HepG2 (cell line): Measurements from ENCODE around the gene TUBG2. TPM values are rescaled to one million over a fixed set of nuclear protein-coding genes. Genes with fewer than 3 reads are reported as not detected.

Source experiments
- BATF2 ChIP-seq: sonication (generic); formaldehyde crosslinking; IDR thresholded peaks from 2 replicates; pipeline ENCODE4 v1.8.0; 2022; ENCODE audit warnings: mild to moderate bottlenecking, missing genetic modification reagents, moderate library complexity
- CCAR2 ChIP-seq: fragments of 200-400 bp; formaldehyde crosslinking; optimal IDR thresholded peaks from 2 replicates; pipeline ENCODE3; 2018; ENCODE audit warnings: low read depth, mild to moderate bottlenecking, low read length, moderate library complexity
- CEBPG ChIP-seq: IDR thresholded peaks from 2 replicates; pipeline ENCODE4 v1.6.1; 2016
- HIVEP1 ChIP-seq: sonication (generic); formaldehyde crosslinking; IDR thresholded peaks from 2 replicates; pipeline ENCODE4 v1.4.0; 2020; ENCODE audit warnings: mild to moderate bottlenecking, missing genetic modification reagents
- HNF1B ChIP-seq: sonication (generic); formaldehyde crosslinking; IDR thresholded peaks from 2 replicates; pipeline ENCODE4 v1.5.1; 2020; ENCODE audit warnings: mild to moderate bottlenecking, moderate library complexity, missing genetic modification reagents
- JARID2 ChIP-seq: sonication (generic); formaldehyde crosslinking; IDR thresholded peaks from 2 replicates; pipeline ENCODE4 v1.8.1; 2023; ENCODE audit warnings: missing genetic modification reagents, inconsistent platforms; ENCODE audit not compliant: insufficient replicate concordance
- KLF6 ChIP-seq: IDR thresholded peaks from 2 replicates; pipeline ENCODE4 v1.8.0; 2016; ENCODE audit warnings: missing biosample characterization, missing genetic modification reagents
- NFKBIZ ChIP-seq: IDR thresholded peaks from 2 replicates; pipeline ENCODE4 v1.6.1; 2018; ENCODE audit warnings: missing genetic modification reagents, missing compliant biosample characterization
- PRDM15 ChIP-seq: sonication (generic); formaldehyde crosslinking; IDR thresholded peaks from 2 replicates; pipeline ENCODE4 v1.4.0; 2020; ENCODE audit warnings: missing genetic modification reagents
- RAD21 ChIP-seq: fragments of 450-650 bp; formaldehyde crosslinking; IDR thresholded peaks from 2 replicates; pipeline ENCODE4 v1.5.0; 2020; ENCODE audit warnings: mild to moderate bottlenecking
- RBM39 ChIP-seq: fragments of 200-400 bp; formaldehyde crosslinking; IDR thresholded peaks from one replicate; pipeline ENCODE4 v1.6.1; 2018; ENCODE audit warnings: antibody characterized with exemption, mild to moderate bottlenecking, low read depth, low read length; ENCODE audit not compliant: poor library complexity, severe bottlenecking
- SETDB1 ChIP-seq: sonication (generic); formaldehyde crosslinking; IDR thresholded peaks from 2 replicates; pipeline ENCODE4 v1.5.1; 2020; ENCODE audit warnings: missing genetic modification reagents, mild to moderate bottlenecking, borderline replicate concordance
- SSRP1 ChIP-seq: IDR thresholded peaks from 2 replicates; pipeline ENCODE4 v1.6.1; 2016; ENCODE audit warnings: control low read depth
- TEAD2 ChIP-seq: sonication (generic); formaldehyde crosslinking; IDR thresholded peaks from 2 replicates; pipeline ENCODE4 v1.9.0; 2021; ENCODE audit warnings: missing genetic modification reagents
- THRA ChIP-seq: sonication (generic); formaldehyde crosslinking; IDR thresholded peaks from 2 replicates; pipeline ENCODE4 v1.4.0; 2020; ENCODE audit warnings: missing genetic modification reagents, borderline replicate concordance
- ZNF180 ChIP-seq: sonication (generic); formaldehyde crosslinking; IDR thresholded peaks from 2 replicates; pipeline ENCODE4 v1.4.0; 2020; ENCODE audit warnings: low read depth, missing genetic modification reagents, borderline replicate concordance
- ZNF589 ChIP-seq: sonication (generic); formaldehyde crosslinking; conservative IDR thresholded peaks from 2 replicates; pipeline ENCODE4 v1.8.0; 2022; ENCODE audit warnings: mild to moderate bottlenecking, moderate library complexity, missing genetic modification reagents
- ZNF768 ChIP-seq: sonication (generic); formaldehyde crosslinking; IDR thresholded peaks from 2 replicates; pipeline ENCODE4 v1.4.0; 2020; ENCODE audit warnings: missing genetic modification reagents
- ZNF781 ChIP-seq: sonication (generic); formaldehyde crosslinking; IDR thresholded peaks from 2 replicates; pipeline ENCODE4 v1.5.1; 2020; ENCODE audit warnings: borderline replicate concordance, mild to moderate bottlenecking, missing genetic modification reagents; ENCODE audit errors: not compliant biosample characterization
- ZSCAN20 ChIP-seq: sonication (generic); formaldehyde crosslinking; IDR thresholded peaks from 2 replicates; pipeline ENCODE4 v1.4.0; 2020; ENCODE audit warnings: missing genetic modification reagents, mild to moderate bottlenecking, borderline replicate concordance
- ZSCAN21 ChIP-seq: sonication (generic); formaldehyde crosslinking; IDR thresholded peaks from 2 replicates; pipeline ENCODE4 v1.8.0; 2022; ENCODE audit warnings: mild to moderate bottlenecking, missing genetic modification reagents, moderate library complexity, borderline replicate concordance
- ZSCAN29 ChIP-seq: sonication (generic); formaldehyde crosslinking; conservative IDR thresholded peaks from 2 replicates; pipeline ENCODE4 v1.4.0; 2020; ENCODE audit warnings: mild to moderate bottlenecking, missing genetic modification reagents
- polyA plus RNA-seq, 8 experiments: library from polyadenylated mRNA; depleted of rRNA in 3 of 8; stranded (reverse) in 7 of 8; unstranded in 1 of 8; fragments of >200 nt; fragmentation: Illumina TruSeq in 4 of 8; extraction: Trizol in 4 of 8; gene quantifications; 2 replicates each; pipeline versions ENCODE4 v1.2.1 to v1.2.3, GENCODE V29; 2011 to 2016; ENCODE audit warnings: low read depth in 4 of 8, missing spikeins in 1 of 8, mixed read lengths in 1 of 8; ENCODE audit not compliant: insufficient read depth in 1 of 8
- total RNA-seq, 5 experiments: library from RNA; depleted of rRNA; stranded (reverse); fragments of >200 nt; fragmentation: Illumina TruSeq; extraction: Trizol; gene quantifications; 2 replicates each; pipeline ENCODE4 v1.2.3, GENCODE V29; 2016; ENCODE audit warnings: low read depth in 1 of 5

Gene TUBG2
- total and polyA plus RNA-seq, 2 of the 13 experiments (the other 11 are each of a cell fraction or from before 2014, with no cell fraction given) = 16.0 to 42.3 TPM

- TF ChIP-seq THRA (CRISPR knock-in tag) = peak; percentile 57; the same call in 1 of the 2 replicates
- TF ChIP-seq ZNF180 (CRISPR knock-in tag) = peak; percentile 23; the same call in 1 of the 2 replicates
- no peak for TF ChIP-seq ZSCAN21 (CRISPR knock-in tag)
- peak; percentile 71 for TF ChIP-seq PRDM15
- TF ChIP-seq HIVEP1 (CRISPR knock-in tag) = no peak
- no peak for TF ChIP-seq BATF2 (CRISPR knock-in tag)
- TF ChIP-seq ZSCAN20 (CRISPR knock-in tag) = no peak
- TF ChIP-seq ZNF768 (CRISPR knock-in tag) = peak; percentile 55; the same call in 1 of the 2 replicates
- TF ChIP-seq HNF1B (CRISPR knock-in tag) = 0 out of 2 replicates have a peak, but pooled peaks have one; percentile 70
- TF ChIP-seq NFKBIZ = no peak; the same call in 1 of the 2 replicates
- TF ChIP-seq TEAD2 = no peak
- TF ChIP-seq ZNF781 (CRISPR knock-in tag) = peak; percentile 62
- peak; percentile 92 for TF ChIP-seq RBM39
- TF ChIP-seq SSRP1 = 0 out of 2 replicates have a peak, but pooled peaks have one; percentile 46
- TF ChIP-seq CCAR2 = no peak
- TF ChIP-seq CEBPG (CRISPR knock-in tag) = peak; percentile 91
- TF ChIP-seq ZSCAN29 = no peak; the same call in 1 of the 2 replicates
- TF ChIP-seq JARID2 = no peak
- TF ChIP-seq SETDB1 (CRISPR knock-in tag) = no peak
- no peak for TF ChIP-seq ZNF589
- TF ChIP-seq KLF6 (CRISPR knock-in tag) = peak; percentile 87; the same call in 1 of the 2 replicates
- peak; percentile 23; the same call in 1 of the 2 replicates for TF ChIP-seq RAD21 (CRISPR knock-in tag)
Measured at GRCh38 chr17:42677921-42678781, 19.1 kb downstream of the TUBG2 start (continued).
